NCI-H345 (cell line): ENCODE results near the gene ZNF74.
"Not testable (repeated sequence)": the region's sequence is repeated elsewhere in the genome, so short reads cannot be mapped to it uniquely, and the experiment has no call there.

ENCODE experiments used
- DNase-seq: peaks from one replicate; lab custom pipeline; 2025; lab: John Stamatoyannopoulos, UW

The ZNF74 gene

DNA sequence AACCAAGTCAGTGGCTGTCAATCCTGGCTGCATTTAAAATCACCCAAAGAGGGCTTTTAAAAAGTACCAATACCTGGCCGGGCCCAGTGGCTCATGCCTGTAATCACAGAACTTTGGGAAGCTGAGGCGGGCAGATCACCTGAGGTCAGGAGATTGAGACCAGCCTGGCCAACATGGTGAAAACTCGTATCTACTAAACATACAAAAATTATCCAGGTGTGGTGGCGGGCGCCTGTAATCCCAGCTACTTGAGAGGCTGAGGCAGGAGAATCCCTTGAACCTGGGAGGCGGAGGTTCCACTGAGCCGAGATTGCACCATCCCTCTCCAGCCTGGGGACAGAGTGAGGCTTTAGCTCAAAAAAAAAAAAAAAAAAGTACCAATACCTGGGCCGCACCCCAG is 17.7 kb upstream of the ZNF74 start:
- not testable (repeated sequence) for DNase-seq

DNA sequence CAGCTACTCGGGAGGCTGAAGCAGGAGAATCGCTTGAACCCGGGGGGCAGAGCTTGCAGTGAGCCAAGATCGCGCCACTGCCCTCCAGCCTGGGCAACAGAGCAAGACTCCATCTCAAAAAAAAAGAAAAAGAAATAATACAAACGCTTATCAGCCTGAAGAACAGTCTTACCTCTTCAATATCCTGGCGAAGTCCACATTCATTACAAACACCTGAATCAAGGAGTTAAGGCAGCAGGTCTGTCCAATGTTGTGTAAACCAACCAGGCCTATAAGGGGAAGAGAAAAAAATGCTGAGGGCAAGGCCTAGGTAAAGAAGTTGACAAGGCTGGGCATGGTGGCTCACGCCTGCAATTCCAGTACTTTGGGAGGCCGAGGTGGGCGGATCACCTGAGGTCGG is 17.0 kb upstream of the ZNF74 start:
- not testable (repeated sequence) for DNase-seq

DNA sequence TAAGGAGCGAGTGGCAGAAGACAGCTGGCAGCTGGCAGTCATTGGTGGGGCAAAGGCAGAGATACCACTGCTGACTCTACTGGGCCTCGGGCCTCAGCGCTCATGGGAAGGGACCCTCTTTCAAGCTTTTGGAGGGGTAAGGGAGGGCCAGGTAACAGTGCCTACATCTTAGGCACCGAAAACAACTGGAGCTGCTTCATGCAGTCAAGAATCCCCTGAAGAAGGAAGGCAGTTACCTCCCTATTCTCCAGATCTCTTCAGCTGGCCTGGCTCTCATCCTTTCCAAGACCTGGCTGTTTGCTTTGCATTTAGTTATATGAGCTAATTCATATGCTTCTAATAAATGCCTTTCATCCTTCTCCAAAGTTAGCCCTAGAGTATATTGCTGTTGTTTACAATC is 15.8 kb upstream of the ZNF74 start:
- DNase-seq: no peak

DNA sequence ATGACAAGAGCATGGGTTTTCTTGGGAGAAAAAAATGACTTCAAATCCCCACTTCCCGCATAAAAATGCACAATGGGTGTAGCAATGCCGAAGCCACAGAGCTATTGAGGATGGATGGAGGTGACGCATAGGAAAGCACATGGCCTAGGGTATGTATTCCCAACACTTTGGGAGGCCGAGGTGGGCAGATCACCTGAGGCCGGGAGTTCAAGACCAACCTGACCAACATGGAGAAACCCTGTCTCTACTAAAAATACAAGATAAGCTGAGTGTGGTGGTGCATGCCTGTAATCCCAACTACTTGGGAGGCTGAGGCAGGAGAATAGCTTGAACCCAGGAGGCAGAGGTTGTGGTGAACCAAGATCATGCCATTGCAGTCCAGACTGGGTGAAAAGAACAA is 15.3 kb upstream of the ZNF74 start:
- not testable (repeated sequence) for DNase-seq

DNA sequence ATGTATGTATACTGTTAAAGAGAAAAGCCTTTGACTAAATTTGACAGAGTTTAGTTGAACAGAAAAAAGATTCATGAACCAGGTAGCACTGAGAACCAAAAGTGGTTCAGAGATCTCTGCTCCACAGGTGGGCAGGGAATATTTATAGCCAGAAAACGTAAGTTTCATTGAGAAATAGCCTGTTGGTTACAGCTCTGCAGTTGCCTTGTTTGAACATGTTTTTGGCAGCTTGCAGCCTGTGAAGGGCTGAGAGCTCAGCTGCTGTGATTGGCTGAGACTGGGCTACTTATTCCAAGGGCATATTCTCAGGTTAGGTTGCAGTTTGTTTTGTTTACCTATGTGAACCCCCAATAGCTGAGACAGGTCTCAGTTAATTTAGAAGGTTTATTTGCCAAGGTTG is 13.5 kb upstream of the ZNF74 start:
- no peak for DNase-seq

DNA sequence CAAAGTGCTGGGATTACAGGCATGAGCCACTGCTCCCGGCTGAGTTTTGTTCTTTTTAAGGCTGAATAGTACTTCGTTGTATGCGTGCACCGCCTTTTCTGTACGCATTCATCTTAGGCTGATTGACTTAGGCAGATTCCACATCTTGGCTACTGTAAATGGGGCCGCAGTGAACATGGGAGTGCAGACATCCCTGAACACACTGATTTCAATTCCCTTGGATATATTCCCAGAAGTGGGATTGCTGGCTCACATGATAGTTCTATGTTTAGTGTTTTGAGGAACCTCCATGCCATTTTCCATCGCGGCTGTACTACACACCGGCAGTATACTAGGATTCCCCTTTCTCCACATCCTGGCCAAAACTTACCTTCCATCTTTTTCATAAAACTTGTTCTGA is 10.4 kb upstream of the ZNF74 start:
- no peak for DNase-seq

DNA sequence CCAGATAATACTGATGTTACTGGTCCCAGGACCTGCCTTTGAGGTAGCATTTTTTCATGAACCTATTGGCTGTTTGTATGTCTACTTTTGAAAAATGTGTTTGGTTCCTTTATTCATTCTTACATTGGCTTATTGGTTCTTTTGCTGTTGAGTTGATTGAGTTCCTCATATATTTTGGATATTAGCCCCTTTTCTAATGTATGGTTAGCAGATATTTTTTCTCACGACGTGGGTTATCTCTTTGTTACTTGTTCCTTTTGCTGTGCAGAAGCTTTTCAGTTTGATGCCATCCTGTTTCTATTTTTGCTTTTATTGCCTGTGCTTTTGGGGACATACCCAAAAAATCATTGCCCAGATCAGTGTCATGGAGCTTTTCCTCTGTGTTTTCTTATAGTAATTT is 9.8 kb upstream of the ZNF74 start:
- DNase-seq: no peak

DNA sequence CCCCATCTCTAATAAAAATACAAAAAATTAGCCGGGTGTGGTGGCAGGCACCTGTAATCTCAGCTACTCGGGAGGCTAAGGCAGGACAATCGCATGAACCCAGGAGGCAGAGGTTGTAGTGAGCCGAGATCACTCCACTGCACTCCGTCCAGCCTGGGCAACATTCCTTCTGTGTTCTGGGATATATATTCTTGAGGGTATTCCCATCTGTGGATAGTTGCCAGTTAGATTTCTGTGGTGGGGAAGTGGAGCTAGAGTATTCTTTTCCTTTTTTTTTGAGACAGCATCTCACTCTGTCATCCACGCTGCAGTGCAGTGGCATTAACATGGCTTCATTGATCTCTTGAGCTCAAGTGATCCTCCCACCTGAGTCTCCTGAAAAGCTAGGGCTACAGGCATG is 9.1 kb upstream of the ZNF74 start:
- DNase-seq: no peak

DNA sequence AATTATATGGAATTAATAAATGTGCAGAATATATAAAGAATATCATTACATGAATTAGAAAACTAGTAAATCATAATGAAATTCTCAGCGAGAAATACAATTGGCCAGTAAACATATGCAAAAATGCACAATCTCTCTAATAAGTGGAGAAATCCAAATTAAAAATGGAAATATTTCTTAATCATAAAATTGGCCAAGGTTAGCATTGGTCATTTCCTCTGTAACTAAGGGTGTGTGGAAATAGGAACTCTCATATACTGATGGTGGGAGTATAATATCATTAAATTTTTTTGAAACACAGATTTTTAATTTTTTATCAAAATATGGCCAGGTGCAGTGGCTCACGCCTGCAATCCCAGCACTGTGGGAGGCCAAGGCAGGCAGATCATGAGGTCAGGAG is 7.6 kb upstream of the ZNF74 start:
- no peak for DNase-seq

DNA sequence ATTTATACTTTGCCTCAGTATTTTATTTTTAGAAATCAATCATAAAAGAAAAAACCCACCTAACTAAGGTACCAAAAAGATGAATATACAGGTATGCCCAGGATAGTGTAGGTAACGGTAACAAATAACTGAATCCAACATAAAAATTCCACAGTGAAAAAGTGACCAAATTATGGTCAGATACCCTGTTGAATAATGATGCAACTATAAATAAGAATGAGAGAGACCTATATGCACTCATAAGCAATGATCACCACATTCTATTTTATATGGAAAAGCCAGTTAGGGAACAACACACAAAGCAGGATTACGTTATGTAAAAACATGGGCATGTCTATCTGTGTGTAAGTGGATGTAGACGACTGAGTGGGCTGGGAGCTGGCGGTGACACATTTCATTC is 7.0 kb upstream of the ZNF74 start:
- no peak for DNase-seq

DNA sequence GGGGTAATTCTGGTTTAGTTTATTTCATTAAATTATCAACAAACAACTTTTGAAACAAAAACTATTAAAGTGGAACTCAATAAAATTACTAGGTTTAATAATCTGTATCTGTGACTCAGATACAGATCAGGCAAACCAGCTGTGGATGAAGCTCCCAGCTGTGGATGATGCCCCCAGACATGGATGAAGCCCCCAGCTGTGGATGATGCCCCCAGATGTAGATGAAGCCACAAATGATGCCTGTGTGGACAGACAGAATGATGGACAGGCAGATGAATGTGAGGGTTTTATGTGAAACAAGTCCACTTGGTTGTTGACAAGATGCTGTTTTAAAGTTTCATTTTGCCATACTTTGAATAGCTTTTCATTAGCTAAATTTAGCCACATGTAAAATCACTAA is 5.8 kb upstream of the ZNF74 start:
- no peak for DNase-seq

DNA sequence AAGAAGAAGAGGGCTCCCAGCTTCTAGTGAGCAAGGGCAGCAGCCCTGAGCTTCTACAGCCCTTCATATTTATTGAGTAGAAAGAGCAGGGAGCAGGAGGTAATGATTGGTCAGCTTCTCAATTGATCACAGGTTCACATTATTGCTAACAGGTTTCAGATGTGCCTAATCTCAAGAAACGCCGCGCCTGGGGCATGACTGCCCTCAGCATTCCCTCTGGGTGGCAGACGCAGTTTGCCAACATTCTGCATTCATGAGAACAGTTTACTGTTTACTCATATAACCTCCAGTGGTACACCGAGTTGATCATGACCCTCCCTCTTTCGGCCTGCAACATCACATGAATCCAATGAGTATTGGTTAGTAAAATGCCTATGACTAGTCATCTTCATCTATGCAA is 4.7 kb upstream of the ZNF74 start:
- no peak for DNase-seq

DNA sequence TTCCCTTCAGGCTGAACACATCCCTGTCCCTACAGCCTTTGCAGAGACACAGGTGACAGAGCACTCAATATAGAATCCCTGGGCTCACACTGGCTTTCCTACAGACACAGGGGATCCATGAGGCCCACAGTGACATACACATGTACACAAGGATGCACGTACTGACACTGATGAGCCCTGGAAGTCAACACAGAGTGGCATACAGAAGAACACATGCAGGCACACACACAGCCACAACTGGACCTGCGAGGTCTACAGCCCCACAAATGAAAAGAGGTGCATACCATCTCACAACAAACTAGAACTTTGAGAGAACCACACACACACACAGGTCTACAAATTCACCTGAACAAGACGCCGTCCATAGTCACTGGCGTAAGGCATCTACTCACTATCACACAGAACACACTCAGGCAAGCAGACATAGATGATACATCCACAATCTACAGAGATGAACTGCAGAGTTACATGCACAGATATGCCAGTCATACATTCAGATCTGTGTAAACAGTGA is 3.5 kb upstream of the ZNF74 start:
- DNase-seq: no peak

DNA sequence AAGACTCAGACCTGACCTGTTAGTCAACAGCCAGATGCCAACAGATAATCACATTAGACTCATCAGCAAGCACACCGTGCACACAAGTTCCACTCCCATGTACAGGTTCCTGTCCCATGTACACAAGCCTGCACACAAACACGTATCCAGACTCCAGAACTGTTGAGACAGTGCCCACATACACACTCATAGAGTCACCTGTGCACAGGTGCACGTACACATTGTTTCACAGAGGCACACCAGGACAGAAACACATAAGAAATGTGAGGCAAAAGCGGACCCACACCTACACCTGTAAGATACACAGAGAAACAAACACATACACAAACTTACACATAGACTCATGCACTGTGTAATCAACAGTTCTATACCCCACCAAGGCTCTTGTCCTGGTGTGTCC is 2.7 kb upstream of the ZNF74 start:
- no peak for DNase-seq

DNA sequence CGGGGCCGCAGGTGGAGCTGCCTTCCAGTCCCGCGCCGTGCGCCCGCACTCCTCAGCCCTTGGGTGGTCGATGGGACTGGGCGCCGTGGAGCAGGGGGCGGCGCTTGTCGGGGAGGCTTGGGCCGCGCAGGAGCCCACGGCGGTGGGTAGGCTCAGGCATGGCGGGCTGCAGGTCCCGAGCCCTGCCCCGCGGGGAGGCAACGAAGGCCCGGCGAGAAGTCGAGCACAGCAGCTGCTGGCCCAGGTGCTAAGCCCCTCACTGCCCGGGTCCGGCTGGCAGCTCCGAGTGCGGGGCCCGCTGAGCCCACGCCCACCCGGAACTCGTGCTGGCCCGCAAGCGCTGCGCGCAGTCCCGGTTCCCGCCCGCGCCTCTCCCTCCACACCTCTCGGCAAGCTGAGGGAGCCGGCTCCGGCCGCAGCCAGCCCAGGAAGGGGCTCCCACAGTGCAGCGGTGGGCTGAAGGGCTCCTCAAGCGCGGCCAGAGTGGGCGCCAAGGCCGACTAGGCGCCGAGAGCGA is 1.5 kb upstream of the ZNF74 start:
- DNase-seq: not testable (repeated sequence)

DNA sequence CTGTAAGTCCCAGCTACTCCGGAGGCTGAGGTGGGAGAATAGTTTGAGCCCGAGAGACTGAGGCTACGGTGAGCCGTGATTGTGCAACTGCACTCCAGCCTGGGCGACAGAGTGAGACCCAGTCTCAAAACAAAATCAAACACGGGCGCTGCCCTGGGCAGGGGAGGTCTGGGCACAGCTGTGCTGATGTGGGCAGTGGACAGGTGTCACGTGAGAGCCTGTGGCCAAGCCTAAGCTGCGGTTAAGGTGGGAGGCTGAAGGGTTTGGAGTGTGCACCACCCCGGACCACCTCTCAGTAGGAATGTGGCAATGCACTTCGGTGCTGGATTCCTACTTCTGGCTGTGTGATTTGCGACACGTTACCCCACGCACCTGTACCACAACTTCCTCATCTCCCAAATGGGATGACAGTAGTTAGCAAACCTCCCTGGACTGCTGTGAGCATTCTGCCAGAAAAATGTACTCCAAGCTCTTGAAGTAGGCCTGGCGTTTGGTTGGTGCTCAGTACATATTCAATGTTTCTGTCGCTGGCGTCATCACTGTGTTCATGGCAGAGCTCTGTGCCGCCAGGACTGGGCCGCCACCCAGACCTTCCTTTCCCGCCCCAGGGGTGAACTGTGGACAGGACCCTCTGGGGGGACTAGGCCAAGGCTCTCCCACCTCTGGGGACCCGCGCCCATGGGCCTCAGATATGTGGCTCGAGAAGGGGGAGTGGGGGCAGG is 807 bp upstream of the ZNF74 start:
- no peak for DNase-seq

DNA sequence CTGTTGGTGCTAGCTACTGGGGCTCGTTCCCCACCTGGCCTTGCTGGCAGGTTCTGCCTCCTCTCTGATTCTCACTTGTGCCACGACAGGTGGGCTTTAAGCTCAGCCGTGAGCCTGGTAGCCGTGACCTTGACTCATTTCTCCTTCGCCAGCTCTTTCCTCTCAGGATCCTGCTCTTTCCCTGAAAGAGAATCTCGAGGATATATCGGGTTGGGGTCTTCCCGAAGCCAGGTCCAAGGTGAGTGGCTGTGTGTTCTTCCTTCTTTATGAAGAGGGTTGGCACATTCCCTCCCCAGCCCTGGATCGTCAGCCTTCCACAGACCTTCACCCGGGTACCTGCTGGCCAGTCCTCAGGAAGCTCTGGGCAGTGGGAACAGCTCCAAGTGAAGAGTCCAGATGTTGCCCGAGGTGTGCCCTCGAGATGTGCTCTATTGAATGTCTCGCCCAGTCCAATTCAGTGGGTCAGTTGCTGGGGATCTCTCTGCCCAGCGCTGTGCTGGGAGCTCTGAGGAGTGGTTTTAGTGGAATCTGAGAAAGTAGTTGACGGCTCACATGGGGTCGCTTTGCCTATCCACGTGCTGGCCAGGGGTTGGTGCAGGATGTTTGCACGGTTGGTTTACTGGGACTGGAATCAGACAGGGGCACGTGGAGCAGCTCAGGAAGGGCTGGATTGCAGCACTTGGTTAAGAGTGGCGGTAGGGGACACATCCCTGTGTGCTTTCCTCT is 1.4 kb downstream of the ZNF74 start:
- DNase-seq: no peak

DNA sequence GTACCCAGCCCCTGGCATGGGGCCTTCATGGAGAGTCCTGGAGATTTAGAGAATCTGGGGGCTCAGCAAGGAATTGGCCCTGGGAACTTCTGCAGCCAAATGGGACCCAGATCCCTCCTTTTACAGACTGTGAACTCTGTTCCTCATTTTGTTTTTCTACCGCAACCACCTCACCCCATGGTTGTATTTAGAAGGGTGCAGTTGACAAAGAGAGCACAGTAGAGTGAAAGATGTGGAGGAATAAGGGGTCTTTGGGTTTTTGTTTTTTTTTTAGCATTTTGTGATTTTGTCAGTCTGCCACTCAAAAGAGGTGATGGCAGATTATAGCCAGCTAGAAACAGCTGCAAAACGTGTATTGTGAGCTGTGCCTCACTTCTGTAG is 1.9 kb downstream of the ZNF74 start:
- no peak for DNase-seq

DNA sequence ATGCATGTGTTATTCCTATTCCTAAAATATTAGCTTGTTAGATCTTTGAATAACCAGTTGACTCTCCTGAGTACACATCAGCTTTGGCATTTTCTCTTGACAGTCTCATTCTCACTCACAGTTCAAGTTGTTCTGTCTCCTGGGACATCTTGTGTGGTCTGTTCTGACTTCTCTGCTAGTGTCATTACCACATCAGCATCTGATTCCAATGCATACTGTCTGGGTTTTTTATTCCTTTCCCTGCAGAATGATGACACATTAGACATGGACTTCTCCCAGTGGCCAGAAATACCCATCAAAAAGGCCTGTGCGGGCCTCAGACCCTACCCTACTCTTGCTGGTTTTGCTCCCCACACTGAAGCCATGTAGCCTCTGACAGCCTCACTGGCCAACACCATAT is 2.7 kb downstream of the ZNF74 start:
- DNase-seq: no peak

DNA sequence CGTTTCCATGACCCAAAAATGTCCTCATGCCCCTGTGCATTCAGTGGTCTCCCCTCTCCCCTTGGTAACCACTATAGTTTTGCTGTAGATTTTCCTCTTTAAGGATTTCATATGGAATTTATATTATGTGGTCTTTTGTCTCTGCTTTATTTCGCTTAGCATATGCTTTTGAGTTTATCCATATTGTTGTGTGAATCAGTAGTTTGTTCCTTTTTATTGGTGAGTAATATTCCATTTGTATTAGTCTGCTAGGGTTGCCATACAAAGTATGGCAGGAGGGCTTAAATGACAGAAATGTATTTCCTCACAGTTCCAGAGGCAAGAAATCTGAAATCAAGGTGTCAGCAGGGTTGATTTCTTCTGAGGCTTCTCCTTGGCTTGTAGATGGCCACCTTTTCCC is 3.5 kb downstream of the ZNF74 start:
- DNase-seq: no peak

DNA sequence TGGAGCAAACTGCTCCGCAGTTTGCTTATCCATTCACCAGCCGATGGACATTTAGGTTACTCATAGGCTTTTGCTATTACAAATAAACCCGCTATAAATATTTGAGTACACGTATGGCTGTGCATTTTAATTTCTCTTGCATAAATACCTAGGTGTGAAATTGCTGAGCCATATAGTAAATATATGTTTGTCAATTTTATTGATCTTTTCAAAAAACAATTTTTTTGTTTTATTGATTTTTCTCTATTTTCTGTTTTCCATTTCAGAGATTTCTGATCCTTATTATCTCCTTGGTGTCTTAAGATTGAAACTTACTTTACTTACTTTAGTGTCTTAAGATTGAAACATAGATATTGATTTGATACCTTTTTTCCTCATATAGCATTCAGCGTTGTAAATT is 4.5 kb downstream of the ZNF74 start:
- no peak for DNase-seq

DNA sequence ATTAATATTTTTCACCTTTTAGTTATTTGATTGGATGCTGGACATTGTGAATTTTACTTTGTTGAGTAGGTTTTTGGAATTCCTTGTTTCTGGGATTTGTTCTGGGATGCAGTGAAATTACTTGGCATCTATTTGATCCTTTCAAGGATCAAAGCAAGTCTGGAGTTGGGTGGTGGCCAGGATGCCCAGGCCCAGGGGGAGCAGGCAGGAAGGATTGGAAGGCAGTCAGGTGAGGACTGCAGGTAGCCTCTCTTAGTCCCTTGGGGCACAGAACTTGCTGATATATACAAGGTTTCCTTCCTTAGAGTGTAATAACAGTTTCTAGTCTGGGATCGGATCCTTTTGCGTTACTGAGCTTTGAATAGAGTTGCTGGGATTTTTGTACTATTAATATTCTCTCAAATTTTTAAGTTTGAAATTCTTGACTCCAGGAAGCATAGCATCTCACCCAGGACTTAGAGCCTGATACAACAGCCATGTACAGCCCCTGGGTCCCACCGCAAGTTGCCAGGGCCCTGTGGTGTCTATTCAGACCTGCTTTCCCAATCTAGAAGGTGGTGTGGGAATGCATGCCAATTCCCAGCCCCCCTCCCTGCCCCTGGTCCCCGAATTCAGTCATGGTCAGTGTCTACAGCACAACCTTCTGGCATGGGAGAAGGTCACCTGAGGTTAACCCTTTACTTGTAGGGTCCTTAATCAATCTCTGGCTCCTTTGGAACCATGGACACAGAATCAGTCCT is 6.1 kb downstream of the ZNF74 start:
- DNase-seq: no peak
